ENCODE data around the gene NFE2.

Gene NFE2

DNA sequence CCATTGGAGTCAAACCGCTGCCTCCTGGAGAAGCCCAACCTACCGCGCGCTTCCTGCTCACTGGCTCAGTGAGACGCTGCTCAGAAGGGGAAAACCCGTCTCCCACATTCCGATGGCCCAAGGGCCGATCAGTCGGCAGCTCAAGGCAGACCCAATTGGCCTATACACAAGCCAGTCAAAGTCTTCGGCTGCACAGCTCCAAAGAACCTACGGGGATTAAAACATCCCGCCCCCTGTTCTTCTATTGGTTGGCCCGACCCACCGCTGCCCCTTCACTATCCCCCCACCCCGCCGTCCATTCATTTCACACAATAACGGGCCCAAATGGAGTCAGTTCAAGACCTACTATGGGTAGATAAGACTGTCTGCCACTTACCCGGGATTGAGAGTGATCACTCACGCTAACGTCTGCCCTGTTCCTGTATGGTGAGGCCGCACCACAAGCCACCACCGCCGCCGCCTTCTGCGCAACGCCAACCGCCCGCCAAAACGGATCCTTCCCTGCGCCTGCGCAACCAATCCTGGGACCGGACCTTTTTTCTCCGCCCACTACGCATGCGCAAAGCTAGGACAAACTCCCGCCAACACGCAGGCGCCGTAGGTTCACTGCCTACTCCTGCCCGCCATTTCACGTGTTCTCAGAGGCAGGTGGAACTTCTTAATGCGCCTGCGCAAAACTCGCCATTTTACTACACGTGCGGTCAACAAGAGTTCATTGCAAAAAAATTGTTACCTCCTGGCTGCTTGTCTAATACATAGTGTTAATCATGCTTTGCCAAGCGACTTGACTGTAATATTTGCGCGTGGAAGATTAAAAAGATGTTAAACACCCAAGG is 21.0 kb downstream of the NFE2 start, which contains the start of gene CBX5:
CBX5 (minus strand) TSS at position 491 of the 836 bp plus-strand sequence. CDS start 22,472 bp downstream, outside the sequence.
- TF ChIP-seq, protein P1, sequence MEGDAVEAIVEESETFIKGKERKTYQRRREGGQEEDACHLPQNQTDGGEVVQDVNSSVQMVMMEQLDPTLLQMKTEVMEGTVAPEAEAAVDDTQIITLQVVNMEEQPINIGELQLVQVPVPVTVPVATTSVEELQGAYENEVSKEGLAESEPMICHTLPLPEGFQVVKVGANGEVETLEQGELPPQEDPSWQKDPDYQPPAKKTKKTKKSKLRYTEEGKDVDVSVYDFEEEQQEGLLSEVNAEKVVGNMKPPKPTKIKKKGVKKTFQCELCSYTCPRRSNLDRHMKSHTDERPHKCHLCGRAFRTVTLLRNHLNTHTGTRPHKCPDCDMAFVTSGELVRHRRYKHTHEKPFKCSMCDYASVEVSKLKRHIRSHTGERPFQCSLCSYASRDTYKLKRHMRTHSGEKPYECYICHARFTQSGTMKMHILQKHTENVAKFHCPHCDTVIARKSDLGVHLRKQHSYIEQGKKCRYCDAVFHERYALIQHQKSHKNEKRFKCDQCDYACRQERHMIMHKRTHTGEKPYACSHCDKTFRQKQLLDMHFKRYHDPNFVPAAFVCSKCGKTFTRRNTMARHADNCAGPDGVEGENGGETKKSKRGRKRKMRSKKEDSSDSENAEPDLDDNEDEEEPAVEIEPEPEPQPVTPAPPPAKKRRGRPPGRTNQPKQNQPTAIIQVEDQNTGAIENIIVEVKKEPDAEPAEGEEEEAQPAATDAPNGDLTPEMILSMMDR (conservative IDR thresholded peaks at IDR 0.05), result no peak
- peak; percentile 3; the same call in 1 of the 2 replicates for TF ChIP-seq ZFX (IDR thresholded peaks at IDR 0.05)
- H3K27ac ChIP-seq, result peak within 1 kb of the TSS; percentile 95

DNA sequence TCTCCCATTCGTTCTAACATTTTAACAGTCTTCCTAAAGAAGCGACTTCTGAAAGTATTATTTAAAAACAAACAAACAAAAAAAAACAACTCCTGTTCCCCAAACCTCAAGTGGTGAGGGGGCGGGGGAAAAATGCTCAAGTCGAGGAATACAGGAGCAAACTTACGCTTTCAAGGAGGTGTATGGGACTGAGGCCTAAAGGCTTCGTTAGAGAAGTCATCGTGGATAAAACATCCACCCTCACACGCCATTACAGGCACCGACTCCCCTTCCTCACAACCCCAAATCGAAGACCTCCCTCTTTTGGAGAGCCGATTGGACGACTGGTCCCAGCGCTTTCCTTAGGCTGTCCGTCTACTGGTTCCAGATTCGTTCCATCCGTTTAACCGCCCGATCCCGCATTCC is 21.6 kb downstream of the NFE2 start:
- H3K27ac ChIP-seq, result peak overlapping the region; percentile 95
- TF ChIP-seq, protein P1 (conservative IDR thresholded peaks at IDR 0.05), result no peak
- peak; percentile 53; the same call in 1 of the 2 replicates for TF ChIP-seq ZFX (IDR thresholded peaks at IDR 0.05)

DNA sequence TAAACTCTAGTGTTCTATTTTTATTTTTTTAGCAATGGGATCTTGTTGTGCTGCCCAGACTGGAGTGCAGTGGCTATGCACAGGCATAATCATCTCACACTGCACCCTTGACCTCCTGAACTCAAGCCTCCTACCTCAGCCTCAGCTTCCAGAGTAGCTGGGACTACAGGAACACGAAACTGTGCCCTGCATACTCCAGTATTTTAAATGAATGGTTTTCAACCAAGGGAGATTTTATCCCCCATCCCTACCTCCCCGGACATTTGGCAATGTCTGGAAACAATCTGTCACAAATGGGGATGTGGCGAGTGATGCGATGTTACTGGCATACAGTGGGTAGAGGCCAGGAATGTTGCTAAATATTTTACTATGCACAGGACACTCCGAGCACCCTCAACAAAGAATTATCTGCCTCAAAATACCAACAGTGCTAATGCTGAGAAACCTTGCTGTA is 23.0 kb downstream of the NFE2 start:
- TF ChIP-seq, protein P1 (conservative IDR thresholded peaks at IDR 0.05), result no peak
- no peak for TF ChIP-seq ZFX (IDR thresholded peaks at IDR 0.05)
- H3K27ac ChIP-seq, result peak overlapping the region; percentile 15; the same call in 1 of the 2 replicates

DNA sequence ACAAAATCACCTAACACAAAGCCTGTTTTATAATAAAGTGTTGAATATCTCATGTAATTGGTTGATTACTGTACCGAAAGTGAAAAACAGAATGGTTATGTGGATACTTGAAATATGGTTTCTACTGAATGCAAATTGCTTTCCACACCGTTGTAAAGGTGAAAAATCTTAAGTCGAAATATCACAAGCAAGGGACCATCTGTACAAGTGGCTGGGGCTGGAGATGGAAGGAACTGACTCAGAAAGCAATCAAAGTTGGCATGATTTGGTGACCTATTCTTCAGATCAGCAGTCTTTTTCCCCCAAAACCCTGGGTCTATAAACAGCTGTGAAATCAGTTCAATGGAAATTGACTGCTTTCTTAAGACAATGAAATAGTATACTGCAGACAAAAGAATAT is 24.4 kb downstream of the NFE2 start:
- no peak overlapping the region for H3K27ac ChIP-seq
- no peak for TF ChIP-seq ZFX (IDR thresholded peaks at IDR 0.05)
- TF ChIP-seq, protein P1 (conservative IDR thresholded peaks at IDR 0.05), result no peak

DNA sequence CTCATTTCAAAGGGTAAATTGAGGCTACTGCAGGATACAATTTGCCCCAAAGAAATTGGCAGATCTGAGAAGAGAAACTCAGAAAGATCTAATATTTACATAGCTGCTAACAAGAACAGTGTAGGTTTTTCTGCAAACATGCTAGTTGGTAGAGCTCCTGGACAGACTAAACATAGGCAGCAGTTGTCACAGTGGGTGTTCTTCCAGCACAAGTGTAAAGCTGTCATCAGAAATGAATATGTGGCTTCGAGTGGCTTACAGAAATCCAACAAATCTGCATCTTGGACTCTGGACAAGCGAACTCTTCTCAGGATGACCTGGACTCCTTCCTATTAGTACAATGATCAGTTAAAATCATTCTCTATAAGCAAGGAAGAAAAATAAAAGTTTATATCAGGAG is 26.8 kb downstream of the NFE2 start:
- H3K27ac ChIP-seq, result peak overlapping the region; percentile 71; the same call in 1 of the 2 replicates
- no peak for TF ChIP-seq ZFX (IDR thresholded peaks at IDR 0.05)
- TF ChIP-seq, protein P1 (conservative IDR thresholded peaks at IDR 0.05), result no peak

DNA sequence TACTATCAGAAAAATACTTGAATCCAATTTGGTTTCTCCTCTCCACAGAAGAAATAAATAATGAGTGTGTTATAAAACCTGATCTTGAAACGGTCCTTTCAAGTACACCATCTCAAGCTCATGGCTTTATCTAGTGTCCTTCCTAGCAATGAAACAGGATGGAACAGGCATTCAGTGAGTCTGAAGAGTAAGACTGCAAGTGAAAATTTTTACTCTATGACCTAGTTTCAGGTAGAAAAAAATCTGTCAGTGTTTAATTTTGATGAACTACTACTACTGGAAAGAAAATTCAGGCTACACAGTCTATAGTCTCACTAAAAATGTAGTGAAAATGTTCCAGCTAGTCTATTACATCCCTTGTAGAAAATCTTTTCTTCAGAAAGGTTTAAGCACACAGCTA is 28.6 kb downstream of the NFE2 start:
- no peak for TF ChIP-seq ZFX (IDR thresholded peaks at IDR 0.05)
- TF ChIP-seq, protein P1 (conservative IDR thresholded peaks at IDR 0.05), result no peak
- H3K27ac ChIP-seq, result no peak overlapping the region

DNA sequence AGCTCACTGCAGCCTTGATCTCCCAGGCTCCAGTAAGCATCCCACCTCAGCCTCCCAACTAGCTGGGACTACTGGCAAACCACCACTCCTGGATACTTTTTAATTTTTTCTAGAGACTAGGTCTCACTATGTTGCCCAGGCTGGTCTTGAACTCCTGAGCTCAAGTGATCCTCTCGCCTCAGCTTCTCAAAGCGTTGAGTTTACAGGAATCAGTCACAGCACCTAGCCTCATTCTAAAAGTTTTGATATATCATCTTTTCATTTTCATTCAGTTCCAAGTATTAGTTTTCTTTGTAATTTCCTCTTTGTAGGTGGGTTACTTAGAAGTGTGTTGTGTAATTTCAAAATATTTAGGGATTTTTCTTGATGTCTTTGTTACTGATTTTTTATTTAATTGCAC is 30.5 kb downstream of the NFE2 start:
- no peak overlapping the region for H3K27ac ChIP-seq
- TF ChIP-seq, protein P1 (conservative IDR thresholded peaks at IDR 0.05), result no peak
- no peak for TF ChIP-seq ZFX (IDR thresholded peaks at IDR 0.05)

Measured in C4-2B (cell line).